HEK293 (cell line): ENCODE results near the gene BLTP3A.

Experiments used
- FEZF1 ChIP-seq: fragments of 450-650 bp; formaldehyde crosslinking; IDR thresholded peaks from 2 replicates; pipeline ENCODE4 v1.5.1; 2016; ENCODE audit warnings: missing biosample characterization, missing genetic modification characterization
- GFI1B ChIP-seq: fragments of 450-650 bp; formaldehyde crosslinking; IDR thresholded peaks from 2 replicates; pipeline ENCODE4 v1.5.1; 2016; ENCODE audit warnings: missing biosample characterization, missing genetic modification characterization
- SALL2 ChIP-seq: fragments of 450-650 bp; formaldehyde crosslinking; IDR thresholded peaks from 2 replicates; pipeline ENCODE4 v1.5.0; 2017; ENCODE audit warnings: missing biosample characterization, mild to moderate bottlenecking, missing genetic modification characterization, borderline replicate concordance
- SP3 ChIP-seq: fragments of 450-650 bp; formaldehyde crosslinking; IDR thresholded peaks from 2 replicates; pipeline ENCODE4 v1.5.1; 2016; ENCODE audit warnings: missing biosample characterization, missing genetic modification characterization
- ZBTB7A ChIP-seq: fragments of 450-650 bp; formaldehyde crosslinking; IDR thresholded peaks from 2 replicates; pipeline ENCODE4 v1.5.1; 2016; ENCODE audit warnings: low read depth, missing biosample characterization, missing genetic modification characterization
- ZNF274 ChIP-seq, 2 experiments: fragments of 200-500 bp in 1 of 2; fragments of 450-650 bp in 1 of 2; sonication (Bioruptor generic) in 1 of 2; formaldehyde crosslinking in 1 of 2; IDR thresholded peaks; 2 replicates each; pipeline versions ENCODE4 v1.5.1 to v1.6.1; 2014 to 2016; ENCODE audit warnings: borderline replicate concordance in 1 of 2, inconsistent platforms in 1 of 2, low read length in 1 of 2, missing biosample characterization in 1 of 2, missing genetic modification characterization in 1 of 2
- ZNF670 ChIP-seq: fragments of 450-650 bp; formaldehyde crosslinking; IDR thresholded peaks from 2 replicates; pipeline ENCODE4 v1.5.1; 2016; ENCODE audit warnings: missing biosample characterization, missing genetic modification characterization, low read depth
- ZNF768 ChIP-seq: fragments of 450-650 bp; formaldehyde crosslinking; IDR thresholded peaks from 2 replicates; pipeline ENCODE4 v1.5.1; 2018; ENCODE audit warnings: missing biosample characterization, mild to moderate bottlenecking, missing genetic modification characterization
- TF ChIP-seq, protein P1 (sequence below): fragments of 450-650 bp; formaldehyde crosslinking; IDR thresholded peaks from 2 replicates; pipeline ENCODE4 v1.5.1; 2016; ENCODE audit warnings: missing biosample characterization, missing genetic modification characterization
- TF ChIP-seq, protein P2 (sequence below): fragments of 450-650 bp; formaldehyde crosslinking; IDR thresholded peaks from 2 replicates; pipeline ENCODE4 v1.5.1; 2016; ENCODE audit warnings: missing biosample characterization, missing genetic modification characterization
- TF ChIP-seq, protein P3 (sequence below): fragments of 450-650 bp; formaldehyde crosslinking; IDR thresholded peaks from 2 replicates; pipeline ENCODE4 v1.5.1; 2016; ENCODE audit warnings: missing biosample characterization, missing genetic modification characterization

DNA sequence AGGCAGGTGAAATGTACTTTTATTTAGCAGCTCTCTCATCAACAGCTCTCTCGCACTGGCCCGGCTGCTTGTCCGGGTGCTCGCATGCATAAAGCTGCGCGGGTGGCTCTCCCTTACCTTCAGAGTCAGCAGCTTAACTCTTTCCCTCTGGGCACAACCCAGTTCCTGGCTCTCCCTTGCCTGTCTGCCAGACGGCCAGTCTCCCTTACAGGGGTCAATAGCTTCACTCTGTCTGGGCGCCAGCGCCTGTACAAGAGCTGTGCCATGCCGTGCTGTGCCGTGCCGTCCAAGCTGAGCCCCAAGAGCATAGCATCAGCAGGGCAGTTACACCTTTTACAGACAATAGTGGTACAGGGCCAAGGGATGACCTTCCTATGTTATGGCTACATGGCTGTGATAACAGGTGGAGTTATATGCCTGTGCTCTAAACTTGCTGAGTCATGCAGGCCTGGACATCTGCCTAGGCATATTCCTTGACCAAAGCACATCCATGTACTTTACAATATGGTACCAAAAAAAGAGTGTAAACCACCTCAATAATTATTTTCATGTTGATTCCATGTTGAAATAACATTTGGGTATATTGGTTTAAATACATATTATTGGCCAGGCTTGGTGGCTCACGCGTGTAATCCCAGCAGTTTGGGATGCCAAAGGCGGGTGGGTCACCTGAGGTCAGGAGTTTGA, 47.9 kb downstream of the BLTP3A start:
- TF ChIP-seq GFI1B (tag by site-specific recombination) (no peak), SALL2 (tag by site-specific recombination) (no peak), ZBTB7A (no peak), SP3 (tag by site-specific recombination) (no peak), ZNF670 (tag by site-specific recombination) (no peak), FEZF1 (tag by site-specific recombination) (no peak), ZNF274 (IDR thresholded peaks at IDR 0.05; ENCODE audit: low read length) (no peak), ZNF274 (tag by site-specific recombination; IDR thresholded peaks at IDR 0.05; ENCODE audit: borderline replicate concordance) (no peak), ZNF768 (tag by site-specific recombination) (no peak)
- TF ChIP-seq, protein P1, sequence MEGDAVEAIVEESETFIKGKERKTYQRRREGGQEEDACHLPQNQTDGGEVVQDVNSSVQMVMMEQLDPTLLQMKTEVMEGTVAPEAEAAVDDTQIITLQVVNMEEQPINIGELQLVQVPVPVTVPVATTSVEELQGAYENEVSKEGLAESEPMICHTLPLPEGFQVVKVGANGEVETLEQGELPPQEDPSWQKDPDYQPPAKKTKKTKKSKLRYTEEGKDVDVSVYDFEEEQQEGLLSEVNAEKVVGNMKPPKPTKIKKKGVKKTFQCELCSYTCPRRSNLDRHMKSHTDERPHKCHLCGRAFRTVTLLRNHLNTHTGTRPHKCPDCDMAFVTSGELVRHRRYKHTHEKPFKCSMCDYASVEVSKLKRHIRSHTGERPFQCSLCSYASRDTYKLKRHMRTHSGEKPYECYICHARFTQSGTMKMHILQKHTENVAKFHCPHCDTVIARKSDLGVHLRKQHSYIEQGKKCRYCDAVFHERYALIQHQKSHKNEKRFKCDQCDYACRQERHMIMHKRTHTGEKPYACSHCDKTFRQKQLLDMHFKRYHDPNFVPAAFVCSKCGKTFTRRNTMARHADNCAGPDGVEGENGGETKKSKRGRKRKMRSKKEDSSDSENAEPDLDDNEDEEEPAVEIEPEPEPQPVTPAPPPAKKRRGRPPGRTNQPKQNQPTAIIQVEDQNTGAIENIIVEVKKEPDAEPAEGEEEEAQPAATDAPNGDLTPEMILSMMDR, result no peak
- TF ChIP-seq, protein P2, sequence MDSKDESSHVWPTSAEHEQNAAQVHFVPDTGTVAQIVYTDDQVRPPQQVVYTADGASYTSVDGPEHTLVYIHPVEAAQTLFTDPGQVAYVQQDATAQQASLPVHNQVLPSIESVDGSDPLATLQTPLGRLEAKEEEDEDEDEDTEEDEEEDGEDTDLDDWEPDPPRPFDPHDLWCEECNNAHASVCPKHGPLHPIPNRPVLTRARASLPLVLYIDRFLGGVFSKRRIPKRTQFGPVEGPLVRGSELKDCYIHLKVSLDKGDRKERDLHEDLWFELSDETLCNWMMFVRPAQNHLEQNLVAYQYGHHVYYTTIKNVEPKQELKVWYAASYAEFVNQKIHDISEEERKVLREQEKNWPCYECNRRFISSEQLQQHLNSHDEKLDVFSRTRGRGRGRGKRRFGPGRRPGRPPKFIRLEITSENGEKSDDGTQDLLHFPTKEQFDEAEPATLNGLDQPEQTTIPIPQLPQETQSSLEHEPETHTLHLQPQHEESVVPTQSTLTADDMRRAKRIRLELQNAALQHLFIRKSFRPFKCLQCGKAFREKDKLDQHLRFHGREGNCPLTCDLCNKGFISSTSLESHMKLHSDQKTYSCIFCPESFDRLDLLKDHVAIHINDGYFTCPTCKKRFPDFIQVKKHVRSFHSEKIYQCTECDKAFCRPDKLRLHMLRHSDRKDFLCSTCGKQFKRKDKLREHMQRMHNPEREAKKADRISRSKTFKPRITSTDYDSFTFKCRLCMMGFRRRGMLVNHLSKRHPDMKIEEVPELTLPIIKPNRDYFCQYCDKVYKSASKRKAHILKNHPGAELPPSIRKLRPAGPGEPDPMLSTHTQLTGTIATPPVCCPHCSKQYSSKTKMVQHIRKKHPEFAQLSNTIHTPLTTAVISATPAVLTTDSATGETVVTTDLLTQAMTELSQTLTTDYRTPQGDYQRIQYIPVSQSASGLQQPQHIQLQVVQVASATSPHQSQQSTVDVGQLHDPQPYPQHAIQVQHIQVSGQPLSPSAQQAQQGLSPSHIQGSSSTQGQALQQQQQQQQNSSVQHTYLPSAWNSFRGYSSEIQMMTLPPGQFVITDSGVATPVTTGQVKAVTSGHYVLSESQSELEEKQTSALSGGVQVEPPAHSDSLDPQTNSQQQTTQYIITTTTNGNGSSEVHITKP (tag by site-specific recombination), result no peak
- TF ChIP-seq, protein P3, sequence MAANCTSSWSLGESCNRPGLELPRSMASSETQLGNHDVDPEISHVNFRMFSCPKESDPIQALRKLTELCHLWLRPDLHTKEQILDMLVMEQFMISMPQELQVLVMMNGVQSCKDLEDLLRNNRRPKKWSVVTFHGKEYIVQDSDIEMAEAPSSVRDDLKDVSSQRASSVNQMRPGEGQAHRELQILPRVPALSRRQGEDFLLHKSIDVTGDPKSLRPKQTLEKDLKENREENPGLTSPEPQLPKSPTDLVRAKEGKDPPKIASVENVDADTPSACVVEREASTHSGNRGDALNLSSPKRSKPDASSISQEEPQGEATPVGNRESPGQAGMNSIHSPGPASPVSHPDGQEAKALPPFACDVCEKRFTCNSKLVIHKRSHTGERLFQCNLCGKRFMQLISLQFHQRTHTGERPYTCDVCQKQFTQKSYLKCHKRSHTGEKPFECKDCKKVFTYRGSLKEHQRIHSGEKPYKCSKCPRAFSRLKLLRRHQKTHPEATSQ (tag by site-specific recombination), result no peak
